ENCODE measurements around the gene PADI6. TPM values are rescaled to one million over a fixed set of nuclear protein-coding genes. Genes with fewer than 3 reads are reported as not detected.

The PADI6 gene
- polyA plus RNA-seq (2013, experiment 1 of 4) = not detected
- not detected for polyA plus RNA-seq (2013, experiment 2 of 4)
- not detected for polyA plus RNA-seq (2013, experiment 3 of 4)
- not detected for polyA plus RNA-seq (2013, experiment 4 of 4)

DNA sequence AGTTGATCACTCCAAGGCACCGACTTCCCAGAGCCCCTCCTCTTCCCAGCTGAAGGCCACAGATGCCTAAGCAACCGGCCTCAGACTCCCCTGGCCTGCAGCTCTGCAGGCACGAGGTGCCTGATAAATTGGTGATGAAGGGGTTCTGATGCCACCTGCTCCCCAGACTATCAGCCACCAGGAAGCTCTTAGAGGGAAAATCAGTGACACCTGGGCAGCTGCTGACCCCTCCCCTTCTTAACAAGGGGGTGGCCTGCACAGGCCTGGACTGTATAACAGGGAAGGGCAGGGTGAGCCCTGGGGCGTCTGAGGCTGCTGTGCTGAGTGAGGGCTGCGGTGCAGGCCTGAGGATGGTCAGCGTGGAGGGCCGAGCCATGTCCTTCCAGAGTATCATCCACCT is at the start of gene PADI6:
Gene PADI6 (plus strand): TSS at position 301 of the 400 bp plus-strand sequence. CDS start 50 bp downstream, at position 351.
- 73 to 74% methylated on average over 7 of the region's 7 CpGs for WGBS, 2 experiments
- Histone ChIP-seq H3K4me3 (ENCODE audit: insufficient read depth, low read depth, low read length) (no peak within 1 kb of the TSS), H3K27ac (ENCODE audit: insufficient read depth, low read depth, low read length, poor library complexity, severe bottlenecking) (no peak within 1 kb of the TSS), H3K27me3 (ENCODE audit: control insufficient read depth, insufficient read depth, low read length, poor library complexity, severe bottlenecking) (no peaks in the 10 kb centered on the region), H3K36me3 (ENCODE audit: control insufficient read depth, insufficient read depth, low read length) (no peaks in the 10 kb centered on the region), H3K4me1 (ENCODE audit: control insufficient read depth, insufficient read depth, low read length) (no peaks in the 10 kb centered on the region), H3K9me3 (ENCODE audit: control insufficient read depth, low read length) (no peaks in the 10 kb centered on the region)

DNA sequence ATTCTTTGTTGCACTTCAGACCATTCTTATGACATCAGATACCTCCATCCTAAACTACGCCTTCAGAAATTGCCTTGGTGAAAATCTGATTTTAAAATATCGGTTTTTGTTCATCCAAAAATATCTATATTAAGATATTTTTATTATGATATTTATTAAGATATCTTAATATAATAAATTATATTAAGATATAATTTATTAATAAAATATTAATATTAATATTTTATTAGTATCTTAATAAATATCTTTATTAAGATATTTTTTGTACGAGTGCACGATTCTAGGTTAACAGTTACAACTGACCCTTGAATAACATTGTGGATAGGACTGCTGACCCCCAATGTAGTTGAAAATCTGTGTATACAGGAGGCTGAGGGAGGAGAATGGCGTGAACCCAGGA is 43.1 kb upstream of the PADI6 start:
- Histone ChIP-seq H3K9me3 (ENCODE audit: control insufficient read depth, low read length) (no peaks in the 10 kb centered on the region), H3K4me3 (ENCODE audit: insufficient read depth, low read depth, low read length) (no peak overlapping the region), H3K36me3 (ENCODE audit: control insufficient read depth, insufficient read depth, low read length) (no peaks in the 10 kb centered on the region), H3K4me1 (ENCODE audit: control insufficient read depth, insufficient read depth, low read length) (no peaks in the 10 kb centered on the region), H3K27ac (ENCODE audit: insufficient read depth, low read depth, low read length, poor library complexity, severe bottlenecking) (no peak overlapping the region), H3K27me3 (ENCODE audit: control insufficient read depth, insufficient read depth, low read length, poor library complexity, severe bottlenecking) (no peaks in the 10 kb centered on the region)
- WGBS, 2 experiments = 72 to 98% methylated on average over 3 to 4 of the region's 5 CpGs

DNA sequence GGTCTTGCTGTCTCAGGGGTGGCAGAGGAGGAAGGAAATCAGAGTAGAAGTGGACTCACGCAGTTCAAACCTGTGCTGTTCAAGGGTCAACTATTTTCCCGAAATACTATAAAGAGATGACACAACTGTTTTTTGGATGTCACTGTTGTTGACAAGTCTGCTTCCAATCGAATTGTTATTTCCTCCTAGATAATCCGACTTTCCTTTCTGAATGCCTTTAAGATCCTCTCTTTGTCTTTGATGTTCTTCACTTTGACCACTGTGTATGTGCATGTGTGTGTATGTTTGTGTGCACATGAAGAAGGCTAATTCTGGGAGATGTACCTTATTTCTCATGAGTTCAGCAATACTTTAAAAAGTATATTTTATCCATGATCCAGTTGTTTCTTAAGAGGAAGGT is 42.4 kb upstream of the PADI6 start:
- no peak overlapping the region for H3K4me3 ChIP-seq (ENCODE audit: insufficient read depth, low read depth, low read length)

DNA sequence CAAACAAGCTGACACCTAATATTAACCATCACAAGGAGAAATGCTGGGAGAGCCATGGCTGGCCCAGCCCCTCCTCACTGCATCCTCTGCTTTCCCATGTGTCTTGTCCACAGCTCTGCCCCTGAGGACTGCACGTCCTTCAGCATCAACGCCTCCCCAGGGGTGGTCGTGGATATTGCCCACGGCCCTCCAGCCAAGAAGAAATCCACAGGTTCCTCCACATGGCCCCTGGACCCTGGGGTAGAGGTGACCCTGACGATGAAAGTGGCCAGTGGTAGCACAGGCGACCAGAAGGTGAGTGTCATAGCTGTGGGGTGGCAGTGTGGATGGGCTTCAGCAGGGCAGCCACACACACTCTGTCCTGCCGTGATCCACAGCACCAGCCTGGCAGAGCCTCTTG is 41.1 kb upstream of the PADI6 start:
- H3K27ac ChIP-seq (ENCODE audit: insufficient read depth, low read depth, low read length, poor library complexity, severe bottlenecking) = no peak overlapping the region

More for the DNA sequence above, 42.4 kb upstream of the PADI6 start:
- H3K9me3 ChIP-seq (ENCODE audit: control insufficient read depth, low read length) = no peaks in the 10 kb centered on the region
- H3K27ac ChIP-seq (ENCODE audit: insufficient read depth, low read depth, low read length, poor library complexity, severe bottlenecking) = no peak overlapping the region
- H3K4me1 ChIP-seq (ENCODE audit: control insufficient read depth, insufficient read depth, low read length) = no peaks in the 10 kb centered on the region
- H3K36me3 ChIP-seq (ENCODE audit: control insufficient read depth, insufficient read depth, low read length) = no peaks in the 10 kb centered on the region
- no peaks in the 10 kb centered on the region for H3K27me3 ChIP-seq (ENCODE audit: control insufficient read depth, insufficient read depth, low read length, poor library complexity, severe bottlenecking)
- 90 to 96% methylated on average over 4 of the region's 4 CpGs for whole genome bisulfite sequencing, 2 experiments

DNA sequence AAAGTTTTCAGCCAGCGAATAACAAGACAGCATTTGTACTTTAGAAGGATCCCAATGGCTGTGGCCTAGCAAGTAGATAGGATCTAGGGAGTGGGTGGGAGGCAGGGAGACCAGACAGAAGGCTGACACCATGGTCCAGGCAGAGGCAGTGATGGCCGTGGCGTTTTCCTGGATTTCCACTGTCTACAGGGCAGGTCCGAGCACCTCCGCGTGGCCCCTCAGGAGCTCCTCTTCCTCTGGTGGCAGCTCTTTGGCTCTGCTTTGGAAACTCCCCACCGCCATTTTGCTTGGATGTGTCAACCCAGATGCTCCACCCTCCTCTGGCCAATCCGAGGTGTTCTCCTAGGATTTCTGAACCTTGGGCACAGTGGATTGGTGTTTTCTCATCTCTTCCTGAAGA is 38.9 kb upstream of the PADI6 start:
- Histone ChIP-seq H3K4me3 (ENCODE audit: insufficient read depth, low read depth, low read length) (no peak overlapping the region), H3K27ac (ENCODE audit: insufficient read depth, low read depth, low read length, poor library complexity, severe bottlenecking) (no peak overlapping the region), H3K27me3 (ENCODE audit: control insufficient read depth, insufficient read depth, low read length, poor library complexity, severe bottlenecking) (peaks cover 4% of the 10 kb centered on the region), H3K9me3 (ENCODE audit: control insufficient read depth, low read length) (no peaks in the 10 kb centered on the region), H3K36me3 (ENCODE audit: control insufficient read depth, insufficient read depth, low read length) (no peaks in the 10 kb centered on the region), H3K4me1 (ENCODE audit: control insufficient read depth, insufficient read depth, low read length) (no peaks in the 10 kb centered on the region)
- WGBS, 2 experiments = 93 to 94% methylated on average over 8 of the region's 8 CpGs

More for the DNA sequence above, 41.1 kb upstream of the PADI6 start:
- H3K4me3 ChIP-seq (ENCODE audit: insufficient read depth, low read depth, low read length) = no peak overlapping the region
- 77 to 79% methylated on average over 7 of the region's 7 CpGs for WGBS, 2 experiments
- H3K9me3 ChIP-seq (ENCODE audit: control insufficient read depth, low read length) = no peaks in the 10 kb centered on the region
- H3K27me3 ChIP-seq (ENCODE audit: control insufficient read depth, insufficient read depth, low read length, poor library complexity, severe bottlenecking) = no peaks in the 10 kb centered on the region
- H3K36me3 ChIP-seq (ENCODE audit: control insufficient read depth, insufficient read depth, low read length) = no peaks in the 10 kb centered on the region
- H3K4me1 ChIP-seq (ENCODE audit: control insufficient read depth, insufficient read depth, low read length) = no peaks in the 10 kb centered on the region

DNA sequence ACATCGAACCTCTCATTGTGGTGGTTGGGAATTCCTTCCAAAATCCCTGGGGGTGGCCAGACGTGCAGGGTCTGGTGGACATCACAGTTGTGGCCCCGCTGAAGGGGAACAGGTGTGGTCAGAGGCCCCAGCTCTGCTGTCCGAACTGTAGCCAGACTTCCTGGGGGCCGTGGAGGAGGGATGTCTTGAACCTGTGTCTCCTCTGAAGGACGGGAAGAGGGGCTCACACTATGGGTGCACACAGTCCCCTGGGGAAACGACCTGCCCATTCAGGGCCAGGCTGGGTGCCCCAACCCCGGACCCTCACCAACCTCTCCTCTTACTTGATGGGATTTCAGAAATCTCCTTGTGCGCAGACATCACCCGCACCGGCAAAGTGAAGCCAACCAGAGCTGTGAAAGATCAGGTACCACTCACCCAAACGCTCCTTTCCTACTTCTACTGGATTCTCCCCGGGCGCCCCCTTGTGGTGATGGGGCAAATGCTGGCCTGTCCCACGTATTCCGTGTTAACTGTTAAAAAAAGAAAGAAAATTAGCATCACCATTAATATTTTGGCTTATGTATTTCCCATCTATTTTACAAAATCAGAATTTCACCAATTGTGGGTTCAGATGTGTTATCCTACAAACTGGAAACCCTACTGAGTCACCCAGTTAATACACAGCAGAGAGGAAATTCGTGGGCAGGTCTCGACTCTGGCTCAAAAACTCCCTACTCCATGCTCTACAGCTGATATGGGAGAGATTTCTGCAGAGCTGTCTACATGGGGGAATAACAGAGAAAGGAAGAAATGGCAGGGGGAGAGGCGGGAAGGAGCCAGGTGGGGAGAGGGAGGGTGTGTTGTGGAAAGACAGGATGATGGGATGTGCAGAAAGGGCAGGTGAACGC is 35.9 kb upstream of the PADI6 start:
- no peaks in the 10 kb centered on the region for H3K4me1 ChIP-seq (ENCODE audit: control insufficient read depth, insufficient read depth, low read length)
- peaks cover 4% of the 10 kb centered on the region for H3K27me3 ChIP-seq (ENCODE audit: control insufficient read depth, insufficient read depth, low read length, poor library complexity, severe bottlenecking)
- H3K9me3 ChIP-seq (ENCODE audit: control insufficient read depth, low read length) = no peaks in the 10 kb centered on the region
- H3K27ac ChIP-seq (ENCODE audit: insufficient read depth, low read depth, low read length, poor library complexity, severe bottlenecking) = no peak overlapping the region
- no peaks in the 10 kb centered on the region for H3K36me3 ChIP-seq (ENCODE audit: control insufficient read depth, insufficient read depth, low read length)
- H3K4me3 ChIP-seq (ENCODE audit: insufficient read depth, low read depth, low read length) = no peak overlapping the region
- 48% methylated on average over 20 of the region's 20 CpGs for WGBS, 2 experiments

DNA sequence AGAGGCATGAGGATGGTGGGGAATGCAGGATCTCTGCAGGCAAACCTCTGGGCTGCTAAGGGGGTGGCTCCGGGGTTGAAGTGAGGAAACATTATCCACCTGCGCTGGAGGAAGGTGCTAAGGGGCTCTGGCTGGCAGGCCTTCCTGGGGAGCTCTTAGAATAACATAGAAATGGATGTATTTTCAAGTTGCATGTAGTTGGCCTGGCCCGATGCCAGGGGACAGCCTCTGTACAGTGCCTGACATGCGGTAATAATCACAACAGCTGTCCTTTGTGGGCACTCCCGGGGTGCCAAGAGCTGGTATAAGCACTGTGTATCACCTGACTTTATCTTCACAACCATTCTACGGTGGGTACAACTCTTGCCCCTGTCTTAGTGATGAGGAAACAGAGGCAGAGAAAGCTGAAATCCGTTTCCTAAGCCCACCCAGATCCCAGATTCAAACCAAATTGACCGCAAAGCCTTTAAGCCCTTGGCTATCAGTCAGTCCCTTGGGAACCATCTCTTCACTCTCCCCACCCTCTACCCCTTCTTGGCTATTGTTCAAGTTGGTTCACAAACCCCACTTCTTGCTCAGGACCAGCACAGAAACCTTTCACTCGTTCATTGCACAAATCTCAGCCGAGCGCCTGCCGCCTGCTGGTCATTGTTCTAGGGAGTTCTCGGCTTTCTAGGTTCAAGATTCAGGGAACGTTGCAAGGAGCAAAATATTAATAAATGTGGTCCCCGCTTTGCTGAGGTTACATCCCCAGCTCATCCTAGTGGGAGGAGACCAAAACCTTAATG is 33.1 kb upstream of the PADI6 start:
- no peaks in the 10 kb centered on the region for H3K9me3 ChIP-seq (ENCODE audit: control insufficient read depth, low read length)
- H3K27me3 ChIP-seq (ENCODE audit: control insufficient read depth, insufficient read depth, low read length, poor library complexity, severe bottlenecking) = peaks cover 4% of the 10 kb centered on the region
- H3K4me3 ChIP-seq (ENCODE audit: insufficient read depth, low read depth, low read length) = no peak overlapping the region
- WGBS, 2 experiments = 90 to 94% methylated on average over 15 of the region's 15 CpGs
- no peaks in the 10 kb centered on the region for H3K36me3 ChIP-seq (ENCODE audit: control insufficient read depth, insufficient read depth, low read length)
- no peak overlapping the region for H3K27ac ChIP-seq (ENCODE audit: insufficient read depth, low read depth, low read length, poor library complexity, severe bottlenecking)
- H3K4me1 ChIP-seq (ENCODE audit: control insufficient read depth, insufficient read depth, low read length) = no peaks in the 10 kb centered on the region

DNA sequence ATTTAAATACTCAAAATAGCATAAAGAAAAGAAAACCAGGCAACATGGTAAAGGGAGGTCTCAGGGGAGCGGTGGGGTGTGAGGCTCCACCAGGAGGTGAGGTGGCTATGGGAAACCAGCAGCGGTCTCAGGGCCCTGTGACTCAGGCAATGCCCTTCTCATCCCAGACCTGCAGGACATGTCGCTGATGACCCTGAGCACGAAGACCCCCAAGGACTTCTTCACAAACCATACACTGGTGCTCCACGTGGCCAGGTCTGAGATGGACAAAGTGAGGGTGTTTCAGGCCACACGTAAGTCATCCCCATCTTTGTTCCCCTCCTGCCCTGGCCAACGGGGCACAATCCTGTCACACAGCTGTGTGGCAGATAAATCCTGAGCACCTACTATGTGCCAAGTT is 32.5 kb upstream of the PADI6 start:
- Histone ChIP-seq H3K27ac (ENCODE audit: insufficient read depth, low read depth, low read length, poor library complexity, severe bottlenecking) (no peak overlapping the region), H3K27me3 (ENCODE audit: control insufficient read depth, insufficient read depth, low read length, poor library complexity, severe bottlenecking) (peaks cover 4% of the 10 kb centered on the region), H3K4me1 (ENCODE audit: control insufficient read depth, insufficient read depth, low read length) (no peaks in the 10 kb centered on the region), H3K9me3 (ENCODE audit: control insufficient read depth, low read length) (no peaks in the 10 kb centered on the region), H3K36me3 (ENCODE audit: control insufficient read depth, insufficient read depth, low read length) (no peaks in the 10 kb centered on the region), H3K4me3 (ENCODE audit: insufficient read depth, low read depth, low read length) (no peak overlapping the region)
- WGBS, 2 experiments = 91 to 93% methylated on average over 7 of the region's 7 CpGs

DNA sequence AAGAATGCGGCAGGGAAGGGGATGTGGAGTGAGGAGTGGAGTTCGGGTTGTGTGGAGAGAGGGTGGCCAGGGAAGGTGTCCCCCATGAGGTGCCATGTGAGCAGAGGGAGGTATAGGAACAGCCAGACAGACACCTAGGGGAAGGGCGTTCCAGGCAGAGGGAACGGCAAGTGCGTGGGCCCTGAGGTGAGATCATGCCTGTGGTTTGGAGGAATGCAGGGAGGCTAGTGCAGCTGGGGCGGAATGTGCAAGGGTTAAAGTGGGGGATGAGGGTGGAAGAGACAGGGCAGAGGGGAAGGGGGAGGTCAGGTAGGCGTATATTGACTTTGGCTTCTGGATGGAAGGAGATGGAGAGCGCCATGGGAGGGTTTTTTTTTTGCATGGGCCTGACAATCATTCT is 31.6 kb upstream of the PADI6 start:
- no peaks in the 10 kb centered on the region for H3K9me3 ChIP-seq (ENCODE audit: control insufficient read depth, low read length)
- no peaks in the 10 kb centered on the region for H3K4me1 ChIP-seq (ENCODE audit: control insufficient read depth, insufficient read depth, low read length)
- H3K4me3 ChIP-seq (ENCODE audit: insufficient read depth, low read depth, low read length) = no peak overlapping the region
- 94 to 96% methylated on average over 8 of the region's 8 CpGs for WGBS, 2 experiments
- no peaks in the 10 kb centered on the region for H3K36me3 ChIP-seq (ENCODE audit: control insufficient read depth, insufficient read depth, low read length)
- H3K27me3 ChIP-seq (ENCODE audit: control insufficient read depth, insufficient read depth, low read length, poor library complexity, severe bottlenecking) = peaks cover 4% of the 10 kb centered on the region
- no peak overlapping the region for H3K27ac ChIP-seq (ENCODE audit: insufficient read depth, low read depth, low read length, poor library complexity, severe bottlenecking)

DNA sequence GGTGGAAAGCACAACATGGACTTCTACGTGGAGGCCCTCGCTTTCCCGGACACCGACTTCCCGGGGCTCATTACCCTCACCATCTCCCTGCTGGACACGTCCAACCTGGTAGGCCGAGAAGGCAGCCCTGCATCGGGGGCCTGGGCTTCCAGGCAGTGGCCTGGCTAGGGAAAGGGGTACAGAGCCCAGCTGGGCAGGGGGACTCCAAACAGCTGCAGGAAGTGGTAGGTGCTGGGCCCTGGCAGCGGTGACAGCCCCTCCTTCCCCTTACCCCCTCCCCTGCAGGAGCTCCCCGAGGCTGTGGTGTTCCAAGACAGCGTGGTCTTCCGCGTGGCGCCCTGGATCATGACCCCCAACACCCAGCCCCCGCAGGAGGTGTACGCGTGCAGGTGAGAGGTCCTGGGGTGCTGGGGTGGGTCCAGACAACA is 30.0 kb upstream of the PADI6 start:
- Histone ChIP-seq H3K27ac (ENCODE audit: insufficient read depth, low read depth, low read length, poor library complexity, severe bottlenecking) (no peak overlapping the region), H3K4me3 (ENCODE audit: insufficient read depth, low read depth, low read length) (no peak overlapping the region), H3K4me1 (ENCODE audit: control insufficient read depth, insufficient read depth, low read length) (no peaks in the 10 kb centered on the region), H3K36me3 (ENCODE audit: control insufficient read depth, insufficient read depth, low read length) (no peaks in the 10 kb centered on the region), H3K27me3 (ENCODE audit: control insufficient read depth, insufficient read depth, low read length, poor library complexity, severe bottlenecking) (no peaks in the 10 kb centered on the region), H3K9me3 (ENCODE audit: control insufficient read depth, low read length) (no peaks in the 10 kb centered on the region)
- WGBS, 2 experiments = 91 to 95% methylated on average over 17 of the region's 17 CpGs
